SK-N-SH (cell line): ENCODE data around the gene DNTT.

Experiments used
- CTCF ChIP-seq: fragments of 200-600 bp; sonication (generic); IDR thresholded peaks from 2 replicates; pipeline ENCODE4 v1.6.1; 2017; ENCODE audit warnings: antibody characterized with exemption, mild to moderate bottlenecking, moderate library complexity
- ELF1 ChIP-seq: IDR thresholded peaks from 2 replicates; pipeline ENCODE4 v1.4.0; 2012
- NFIC ChIP-seq: IDR thresholded peaks from 2 replicates; pipeline ENCODE4 v1.4.0; 2012; ENCODE audit warnings: borderline replicate concordance

- TF ChIP-seq CTCF (no peak), NFIC (no peak), ELF1 (no peak)
Measured at GRCh38 chr10:96261132-96261531, 43.1 kb upstream of the DNTT start.
